Stomach (tissue), 4 donors: ENCODE measurements around the gene HELZ.

Source experiments
- CTCF ChIP-seq, 7 experiments: fragments of 450-650 bp in 4 of 7; fragments of 200-600 bp in 3 of 7; sonication (generic) in 3 of 7; IDR thresholded peaks; one replicate each; pipeline ENCODE4 v1.5.1; 2016 to 2019; ENCODE audit warnings: antibody characterized with exemption in 7 of 7, control low read depth in 2 of 7, mild to moderate bottlenecking in 1 of 7
- EP300 ChIP-seq: sonication (generic); formaldehyde crosslinking; IDR thresholded peaks from one replicate; pipeline ENCODE4 v1.6.1; 2017; ENCODE audit warnings: antibody characterized with exemption
- POLR2A ChIP-seq, 4 donors: fragments of 450-650 bp; IDR thresholded peaks; one replicate each; pipeline ENCODE4 v1.6.1; 2016; ENCODE audit warnings: antibody characterized with exemption in 4 of 4, control low read depth in 2 of 4, mild to moderate bottlenecking in 1 of 4, moderate library complexity in 1 of 4
- POLR2AphosphoS5 ChIP-seq, 3 donors: sonication (generic); formaldehyde crosslinking; IDR thresholded peaks; one replicate each; pipeline ENCODE4 v1.6.1; 2016; ENCODE audit warnings: antibody characterized with exemption in 3 of 3

GRCh38 chr17:67109111-67109510 is 135.9 kb downstream of the HELZ start:
- TF ChIP-seq EP300 (no peak), CTCF (IDR thresholded peaks at IDR 0.05) (no peak), POLR2A (IDR thresholded peaks at IDR 0.05) (no peak), POLR2AphosphoS5 (IDR thresholded peaks at IDR 0.05) (no peak)
